Measurements from ENCODE around the gene CRYGA.
"Not testable (repeated sequence)": the region's sequence is repeated elsewhere in the genome, so short reads cannot be mapped to it uniquely, and the experiment has no call there.

The CRYGA gene

GRCh38 chr2:208129744-208130711 is 33.4 kb downstream of the CRYGA start, which contains the start of gene CRYGC:
TSS of gene CRYGC (minus strand) at chr2:208129828. CDS start at chr2:208129792, 36 bp downstream.
- H3K4me3 ChIP-seq (ENCODE audit: low read depth, low read length): no peak within 1 kb of the TSS
- in situ Hi-C loops (cut with HindIII; ENCODE audit: low sequenced_read_pairs): no loop called here
- TF ChIP-seq, protein P1, sequence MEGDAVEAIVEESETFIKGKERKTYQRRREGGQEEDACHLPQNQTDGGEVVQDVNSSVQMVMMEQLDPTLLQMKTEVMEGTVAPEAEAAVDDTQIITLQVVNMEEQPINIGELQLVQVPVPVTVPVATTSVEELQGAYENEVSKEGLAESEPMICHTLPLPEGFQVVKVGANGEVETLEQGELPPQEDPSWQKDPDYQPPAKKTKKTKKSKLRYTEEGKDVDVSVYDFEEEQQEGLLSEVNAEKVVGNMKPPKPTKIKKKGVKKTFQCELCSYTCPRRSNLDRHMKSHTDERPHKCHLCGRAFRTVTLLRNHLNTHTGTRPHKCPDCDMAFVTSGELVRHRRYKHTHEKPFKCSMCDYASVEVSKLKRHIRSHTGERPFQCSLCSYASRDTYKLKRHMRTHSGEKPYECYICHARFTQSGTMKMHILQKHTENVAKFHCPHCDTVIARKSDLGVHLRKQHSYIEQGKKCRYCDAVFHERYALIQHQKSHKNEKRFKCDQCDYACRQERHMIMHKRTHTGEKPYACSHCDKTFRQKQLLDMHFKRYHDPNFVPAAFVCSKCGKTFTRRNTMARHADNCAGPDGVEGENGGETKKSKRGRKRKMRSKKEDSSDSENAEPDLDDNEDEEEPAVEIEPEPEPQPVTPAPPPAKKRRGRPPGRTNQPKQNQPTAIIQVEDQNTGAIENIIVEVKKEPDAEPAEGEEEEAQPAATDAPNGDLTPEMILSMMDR (IDR thresholded peaks at IDR 0.05; ENCODE audit: low read depth, low read length, missing control alignments): no peak
- no peak for DNase-seq (ENCODE audit: low read depth)

DNA sequence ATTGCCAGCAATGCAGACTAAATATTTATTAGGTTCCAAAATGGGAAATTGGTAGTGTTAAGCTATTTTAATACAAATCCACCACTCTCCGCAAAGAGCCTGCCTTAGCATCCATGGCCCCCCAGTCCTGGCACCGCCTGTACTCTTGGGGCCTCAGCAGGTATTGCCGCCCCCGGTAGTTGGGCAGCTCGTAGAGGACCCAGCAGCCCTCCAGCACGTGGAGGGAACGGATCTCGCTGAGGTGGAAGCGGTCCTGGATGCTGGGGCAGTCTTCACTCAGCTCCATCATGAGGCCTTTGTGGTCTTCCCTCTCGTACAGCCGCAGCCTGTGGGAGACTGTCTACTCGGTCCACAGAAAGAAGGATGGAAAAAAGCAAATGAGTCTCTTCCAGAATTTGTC is 35.3 kb downstream of the CRYGA start:
- no peak overlapping the region for H3K4me3 ChIP-seq (ENCODE audit: low read depth, low read length)
- no peak for DNase-seq (ENCODE audit: low read depth)
- in situ Hi-C loops (cut with HindIII; ENCODE audit: low sequenced_read_pairs): no loop called here
- TF ChIP-seq, protein P1 (IDR thresholded peaks at IDR 0.05; ENCODE audit: low read depth, low read length, missing control alignments): no peak

GRCh38 chr2:208127090-208127489 is 36.3 kb downstream of the CRYGA start:
- DNase-seq (ENCODE audit: low read depth): no peak
- no peak overlapping the region for H3K4me3 ChIP-seq (ENCODE audit: low read depth, low read length)
- TF ChIP-seq, protein P1 (IDR thresholded peaks at IDR 0.05; ENCODE audit: low read depth, low read length, missing control alignments): no peak
- in situ Hi-C loops (cut with HindIII; ENCODE audit: low sequenced_read_pairs): no loop called here

DNA sequence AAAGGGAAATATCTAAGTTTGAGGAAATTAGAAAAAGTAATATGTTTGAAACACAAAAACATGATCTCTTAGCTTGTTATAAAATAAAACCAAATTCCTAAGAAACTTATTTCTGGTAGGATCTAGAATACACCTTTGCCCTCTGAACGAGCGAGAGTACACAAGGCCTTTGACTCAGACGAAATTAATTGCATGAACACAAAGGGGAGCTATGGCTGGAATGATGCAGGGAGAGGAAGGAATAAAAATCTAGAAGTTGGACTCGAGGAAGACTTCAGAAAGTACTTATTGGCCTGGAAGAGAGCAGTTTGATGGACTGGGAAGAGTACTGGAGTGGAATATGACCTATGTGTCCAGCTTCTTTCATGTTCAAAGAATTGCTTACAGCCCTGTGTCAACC is 38.1 kb downstream of the CRYGA start:
- TF ChIP-seq, protein P1 (IDR thresholded peaks at IDR 0.05; ENCODE audit: low read depth, low read length, missing control alignments): no peak
- in situ Hi-C loops (cut with HindIII; ENCODE audit: low sequenced_read_pairs): no loop called here
- no peak overlapping the region for H3K4me3 ChIP-seq (ENCODE audit: low read depth, low read length)
- no peak for DNase-seq (ENCODE audit: low read depth)

- DNase-seq (ENCODE audit: low read depth); in situ Hi-C loops (cut with HindIII; ENCODE audit: low sequenced_read_pairs): not testable (repeated sequence)
- H3K4me3 ChIP-seq (ENCODE audit: low read depth, low read length): peak within 1 kb of the TSS; percentile 39
Observed at GRCh38 chr2:208124013-208124715, 39.2 kb downstream of the CRYGA start, which contains the start of gene CRYGD. TSS of gene CRYGD (minus strand) at chr2:208124524. CDS start at chr2:208124473, 51 bp downstream.

DNA sequence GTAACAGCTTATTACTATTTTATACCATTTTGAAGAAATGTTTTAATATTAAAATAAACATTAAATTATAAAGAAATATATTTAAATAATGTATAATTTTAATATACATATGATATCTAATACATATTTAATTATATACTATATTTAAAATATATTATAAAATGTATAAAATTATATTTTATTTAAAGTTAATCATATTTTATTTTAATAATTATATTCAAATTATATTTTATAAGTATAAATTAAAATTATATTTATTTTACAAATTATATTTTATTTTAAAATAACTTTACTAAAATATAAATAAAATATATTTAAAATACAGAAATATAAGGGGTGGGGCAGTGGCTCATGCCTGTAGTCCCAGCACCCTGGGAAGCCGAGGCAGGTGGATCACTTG is 41.1 kb downstream of the CRYGA start:
- no peak for DNase-seq (ENCODE audit: low read depth)
- no peak overlapping the region for H3K4me3 ChIP-seq (ENCODE audit: low read depth, low read length)
- TF ChIP-seq, protein P1 (IDR thresholded peaks at IDR 0.05; ENCODE audit: low read depth, low read length, missing control alignments): no peak
- in situ Hi-C loops (cut with HindIII; ENCODE audit: low sequenced_read_pairs): no loop called here
